ENCODE measurements around the gene RELCH. TPM values are rescaled to one million over a fixed set of nuclear protein-coding genes. Genes with fewer than 3 reads are reported as not detected.

The RELCH gene
- total RNA-seq, 4 donors from 2014 or later = 37.0 to 117 (median 68.7) TPM

DNA sequence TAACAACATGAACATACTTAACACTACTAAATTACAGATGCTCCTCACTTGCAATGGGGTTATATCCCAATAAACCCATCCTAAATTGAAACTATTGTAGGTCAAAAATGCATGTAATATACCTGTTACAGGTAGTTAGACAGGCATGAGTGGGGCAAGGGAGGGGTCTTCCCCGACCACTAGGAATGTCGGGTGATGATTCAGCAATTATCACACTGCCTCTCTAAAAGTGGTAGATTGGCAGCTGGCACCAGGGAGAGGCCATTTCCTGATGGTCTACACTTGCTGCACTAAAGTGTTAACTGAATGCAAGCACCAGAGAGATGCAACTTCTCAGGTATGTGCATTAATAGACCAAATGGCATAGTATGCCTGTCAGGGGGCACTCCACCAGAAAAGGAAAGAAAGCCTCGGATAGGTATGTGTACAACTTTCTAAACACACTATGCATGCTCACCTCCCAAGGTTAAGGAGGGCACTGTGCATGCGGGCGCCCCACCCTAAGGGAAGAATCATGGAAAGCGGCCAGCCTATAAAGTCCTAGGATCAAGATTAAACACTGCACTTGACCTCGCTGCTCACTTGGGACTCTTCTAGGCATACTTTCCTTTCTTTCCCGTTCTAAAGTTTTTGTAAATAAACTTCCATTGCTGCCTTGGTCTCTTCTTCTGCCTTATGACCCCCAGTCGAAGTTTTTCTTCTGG is 35.8 kb upstream of the RELCH start:
- Histone ChIP-seq H3K9me3 (no peaks in the 10 kb centered on the region), H3K4me3 (no peak overlapping the region), H3K27me3 (no peaks in the 10 kb centered on the region), H3K4me1 (no peaks in the 10 kb centered on the region), H3K27ac (no peak overlapping the region), H3K36me3 (peaks cover 0 to 10% (median 0%) of the 10 kb centered on the region in 4 donors)
- TF ChIP-seq EP300 (IDR thresholded peaks at IDR 0.05; ENCODE audit: low read depth) = no peak
- no peak for TF ChIP-seq CTCF (IDR thresholded peaks at IDR 0.05)
- TF ChIP-seq POLR2A (IDR thresholded peaks at IDR 0.05) = no peak
- TF ChIP-seq POLR2AphosphoS5 (IDR thresholded peaks at IDR 0.05) = no peak
- DNase-seq = no peak
- 83 to 95% methylated on average over 1 to 9 of the region's 9 CpGs for WGBS, 2 donors (ENCODE audit: low coverage in 1 of 2)
- in situ Hi-C loops (cut with MboI; ENCODE audit: low pct_ligation_motif_present in 1 of 4, low pct_unique_long_range_greater_than_20kb in 1 of 4, low sequenced_read_pairs in 3 of 4) = no loop called here
- intact Hi-C loops (cut with DNase I; ENCODE audit: low total_unique reads) = no loop called here

- no peak overlapping the region for H3K4me3 ChIP-seq
- H3K36me3 ChIP-seq = peaks cover 0 to 21% (median 5%) of the 10 kb centered on the region in 4 donors
- H3K27ac ChIP-seq = no peak overlapping the region
- intact Hi-C loops (cut with DNase I; ENCODE audit: low total_unique reads) (no loop called here), in situ Hi-C loops (cut with MboI; ENCODE audit: low pct_ligation_motif_present in 1 of 4, low pct_unique_long_range_greater_than_20kb in 1 of 4, low sequenced_read_pairs in 3 of 4) (no loop called here)
- no peaks in the 10 kb centered on the region for H3K27me3 ChIP-seq
- no peaks in the 10 kb centered on the region for H3K9me3 ChIP-seq
- no peak for TF ChIP-seq POLR2AphosphoS5 (IDR thresholded peaks at IDR 0.05)
- TF ChIP-seq POLR2A (IDR thresholded peaks at IDR 0.05) = no peak
- no peak for TF ChIP-seq CTCF (IDR thresholded peaks at IDR 0.05)
- TF ChIP-seq EP300 (IDR thresholded peaks at IDR 0.05; ENCODE audit: low read depth) = no peak
- no peaks in the 10 kb centered on the region for H3K4me1 ChIP-seq
- WGBS, 2 donors (ENCODE audit: low coverage in 1 of 2) = 82 to 90% methylated on average over 1 of the region's 1 CpG
- no peak for DNase-seq
Observed at GRCh38 chr18:62152844-62153243, 34.2 kb upstream of the RELCH start.

- Histone ChIP-seq H3K27ac (no peak overlapping the region), H3K27me3 (no peaks in the 10 kb centered on the region), H3K9me3 (no peaks in the 10 kb centered on the region), H3K4me3 (no peak overlapping the region), H3K36me3 (peaks cover 0 to 29% (median 5%) of the 10 kb centered on the region in 4 donors), H3K4me1 (no peaks in the 10 kb centered on the region)
- no peak for DNase-seq
- TF ChIP-seq EP300 (IDR thresholded peaks at IDR 0.05; ENCODE audit: low read depth) (no peak), CTCF (IDR thresholded peaks at IDR 0.05) (no peak), POLR2A (IDR thresholded peaks at IDR 0.05) (no peak), POLR2AphosphoS5 (IDR thresholded peaks at IDR 0.05) (no peak)
- intact Hi-C loops (cut with DNase I; ENCODE audit: low total_unique reads) (no loop called here), in situ Hi-C loops (cut with MboI; ENCODE audit: low pct_ligation_motif_present in 1 of 4, low pct_unique_long_range_greater_than_20kb in 1 of 4, low sequenced_read_pairs in 3 of 4) (no loop called here)
- 97 to 100% methylated on average over 1 of the region's 1 CpG for WGBS, 2 donors (ENCODE audit: low coverage in 1 of 2)
Observed at GRCh38 chr18:62157843-62158242, 29.2 kb upstream of the RELCH start.

- in situ Hi-C loops (cut with MboI; ENCODE audit: low pct_ligation_motif_present in 1 of 4, low pct_unique_long_range_greater_than_20kb in 1 of 4, low sequenced_read_pairs in 3 of 4) = no loop called here
Observed at GRCh38 chr18:62164310-62164709, 22.7 kb upstream of the RELCH start.

More at GRCh38 chr18:62164310-62164709, 22.7 kb upstream of the RELCH start:
- Histone ChIP-seq H3K36me3 (peaks cover 0 to 8% (median 0%) of the 10 kb centered on the region in 4 donors), H3K27me3 (no peaks in the 10 kb centered on the region), H3K4me3 (no peak overlapping the region), H3K27ac (no peak overlapping the region), H3K4me1 (peaks cover 0 to 17% (median 8%) of the 10 kb centered on the region in 4 donors), H3K9me3 (no peaks in the 10 kb centered on the region)
- no peak for DNase-seq
- intact Hi-C loops (cut with DNase I; ENCODE audit: low total_unique reads) = no loop called here
- WGBS, 2 donors (ENCODE audit: low coverage in 1 of 2) = 83 to 91% methylated on average over 5 to 7 of the region's 7 CpGs
- TF ChIP-seq POLR2A (IDR thresholded peaks at IDR 0.05) (no peak), EP300 (IDR thresholded peaks at IDR 0.05; ENCODE audit: low read depth) (no peak), POLR2AphosphoS5 (IDR thresholded peaks at IDR 0.05) (no peak), CTCF (IDR thresholded peaks at IDR 0.05) (no peak)
